Natural killer cell treated with Interleukin-12 subunit alpha and Interleukin-12 subunit beta and Interleukin-15 and Interleukin-18, amount 100 ng/mL, for 72 hours (primary cell): ENCODE measurements around the gene ABCC2. TPM values are rescaled to one million over a fixed set of nuclear protein-coding genes. Genes with fewer than 3 reads are reported as not detected.
"Not testable (repeated sequence)": the region's sequence is repeated elsewhere in the genome, so short reads cannot be mapped to it uniquely, and the experiment has no call there.

Experiments
- ATAC-seq, 2 donors: fragments of 150-1000 bp; cut with Tn5 transposase in 1 of 2; sonication (Bioruptor Pico), chemical (Tn5 transposase) in 1 of 2; 2 replicates each; pipeline ENCODE4 v1.10.0; 2021
- DNase-seq: peaks from one replicate; pipeline ENCODE4 v3.0.0; 2022; ENCODE audit warnings: low spot score
- H3K27ac Mint-ChIP-seq, 2 donors: 1 replicate in 1 of 2; 2 replicates in 1 of 2; pipeline ENCODE4 v1.8.0; 2022; ENCODE audit warnings: mixed read lengths in 2 of 2, mild to moderate bottlenecking in 1 of 2, moderate library complexity in 1 of 2
- H3K27me3 Mint-ChIP-seq, 2 donors: 1 replicate in 1 of 2; 2 replicates in 1 of 2; pipeline ENCODE4 v1.8.0; 2022; ENCODE audit warnings: mixed read lengths in 2 of 2
- H3K36me3 Mint-ChIP-seq: one replicate; pipeline ENCODE4 v1.8.0; 2022; ENCODE audit warnings: mixed read lengths
- H3K4me1 Mint-ChIP-seq, 2 donors: 1 replicate in 1 of 2; 2 replicates in 1 of 2; pipeline ENCODE4 v1.8.0; 2022; ENCODE audit warnings: low read depth in 2 of 2, mixed read lengths in 2 of 2, mild to moderate bottlenecking in 1 of 2
- H3K4me3 Mint-ChIP-seq: one replicate; pipeline ENCODE4 v1.8.0; 2022; ENCODE audit warnings: mixed read lengths
- H3K9me3 Mint-ChIP-seq: 2 replicates; pipeline ENCODE4 v1.8.0; 2022; ENCODE audit warnings: mixed read lengths
- total RNA-seq, 2 donors: library from RNA; stranded (reverse); gene quantifications; one replicate each; pipeline ENCODE4 v1.2.3, GENCODE V29; 2022

ABCC2 gene
- total RNA-seq, 2 donors from 2014 or later, result 1.5 to 3.4 TPM

- Mint-ChIP-seq H3K4me1 (no peaks in the 10 kb centered on the region), H3K36me3 (peaks cover 11% of the 10 kb centered on the region), H3K27ac (no peak overlapping the region), H3K9me3 (no peaks in the 10 kb centered on the region), H3K27me3 (no peaks in the 10 kb centered on the region), H3K4me3 (no peak overlapping the region)
- no peak for DNase-seq
- no peak for ATAC-seq
Measured at GRCh38 chr10:99881371-99881770, 98.9 kb downstream of the ABCC2 start.

GRCh38 chr10:99883523-99883922, 101.1 kb downstream of the ABCC2 start:
- no peaks in the 10 kb centered on the region for H3K9me3 Mint-ChIP-seq
- peaks cover 5% of the 10 kb centered on the region for H3K36me3 Mint-ChIP-seq
- no peak overlapping the region for H3K27ac Mint-ChIP-seq
- H3K4me1 Mint-ChIP-seq, result no peaks in the 10 kb centered on the region
- DNase-seq (no peak), ATAC-seq (no peak)
- no peaks in the 10 kb centered on the region for H3K27me3 Mint-ChIP-seq
- H3K4me3 Mint-ChIP-seq, result no peak overlapping the region

DNA sequence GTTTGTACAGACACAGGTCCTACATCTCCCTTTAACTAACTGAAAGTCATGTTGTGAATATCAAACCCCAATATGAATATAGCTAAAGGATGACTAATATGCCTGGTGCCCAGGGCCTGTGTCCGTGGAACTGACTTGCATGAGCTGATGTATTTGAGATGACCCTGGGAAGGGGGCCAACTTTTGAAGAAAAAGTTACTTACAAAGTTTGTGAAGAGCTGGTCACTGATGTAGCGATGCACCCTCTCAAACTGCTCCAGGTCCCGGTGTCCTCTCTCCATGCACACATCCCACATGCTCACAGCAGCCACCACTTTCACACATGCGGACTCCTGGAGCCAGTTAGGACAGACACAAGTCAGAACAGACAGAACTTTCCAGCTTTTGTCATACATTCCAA, 106.2 kb downstream of the ABCC2 start:
- no peak for ATAC-seq
- Mint-ChIP-seq H3K36me3 (peaks cover 5% of the 10 kb centered on the region), H3K9me3 (no peaks in the 10 kb centered on the region), H3K27me3 (no peaks in the 10 kb centered on the region), H3K4me3 (no peak overlapping the region), H3K27ac (no peak overlapping the region), H3K4me1 (no peaks in the 10 kb centered on the region)
- no peak for DNase-seq

GRCh38 chr10:99894613-99895012, 112.2 kb downstream of the ABCC2 start:
- H3K36me3 Mint-ChIP-seq, result peaks cover 16% of the 10 kb centered on the region
- H3K4me1 Mint-ChIP-seq, result no peaks in the 10 kb centered on the region
- DNase-seq (no peak), ATAC-seq (no peak)
- H3K27me3 Mint-ChIP-seq, result no peaks in the 10 kb centered on the region
- H3K4me3 Mint-ChIP-seq, result no peak overlapping the region
- H3K9me3 Mint-ChIP-seq, result no peaks in the 10 kb centered on the region
- no peak overlapping the region for H3K27ac Mint-ChIP-seq

- H3K4me1 Mint-ChIP-seq, H3K9me3 Mint-ChIP-seq, H3K27me3 Mint-ChIP-seq, H3K27ac Mint-ChIP-seq, DNase-seq, H3K4me3 Mint-ChIP-seq, ATAC-seq: not testable (repeated sequence)
- H3K36me3 Mint-ChIP-seq, result peaks cover 16% of the 10 kb centered on the region
Measured at GRCh38 chr10:99895066-99895465, 112.6 kb downstream of the ABCC2 start.

GRCh38 chr10:99895867-99896266, 113.4 kb downstream of the ABCC2 start:
- H3K4me1 Mint-ChIP-seq, result no peaks in the 10 kb centered on the region

More at GRCh38 chr10:99895867-99896266, 113.4 kb downstream of the ABCC2 start:
- Mint-ChIP-seq H3K9me3 (no peaks in the 10 kb centered on the region), H3K27me3 (no peaks in the 10 kb centered on the region), H3K4me3 (no peak overlapping the region), H3K27ac (no peak overlapping the region), H3K36me3 (peaks cover 16% of the 10 kb centered on the region)
- DNase-seq, result no peak
- no peak for ATAC-seq

Other genes starting within 250 kb of the ABCC2 start
- not detected for gene NKX2-3, start 249.7 kb upstream of the ABCC2 start, total RNA-seq
- 10 to 100 TPM; 43.4 to 58.7 TPM for gene SLC25A28, start 162.2 kb upstream of the ABCC2 start, total RNA-seq
- gene ENTPD7, start 123.1 kb upstream of the ABCC2 start, total RNA-seq, result 10 to 100 TPM in 1 of 2 donors, 1 to 10 TPM in 1; 9.0 to 10.9 TPM
- 10 to 100 TPM; 26.1 to 31.9 TPM for gene COX15, start 50.5 kb upstream of the ABCC2 start, total RNA-seq
- 10 to 100 TPM; 25.0 to 29.5 TPM for gene CUTC, start 50.4 kb upstream of the ABCC2 start, total RNA-seq
- 1 to 10 TPM; 4.1 to 4.3 TPM for gene DNMBP, start 227.3 kb downstream of the ABCC2 start, total RNA-seq